HCT116 (cell line): ENCODE results near the gene OTOGL.

Experiments used
- JUND ChIP-seq: IDR thresholded peaks from 2 replicates; pipeline ENCODE4 v1.6.1; 2012
- POLR2A ChIP-seq: IDR thresholded peaks from 2 replicates; pipeline ENCODE4 v1.7.0; 2011; ENCODE audit warnings: borderline replicate concordance; ENCODE audit not compliant: insufficient read depth, insufficient read length; ENCODE audit errors: extremely low read depth
- POLR2AphosphoS5 ChIP-seq: IDR thresholded peaks from 2 replicates; pipeline ENCODE4 v1.6.1; 2011; ENCODE audit warnings: mild to moderate bottlenecking, low read depth, low read length, moderate library complexity
- SIN3A ChIP-seq: IDR thresholded peaks from 2 replicates; pipeline ENCODE4 v1.6.1; 2012; ENCODE audit warnings: low read depth
- ZFX ChIP-seq: fragments of 450-650 bp; IDR thresholded peaks from 2 replicates; pipeline ENCODE4 v1.6.1; 2017
- TF ChIP-seq, protein P1 (sequence below), 3 experiments: fragments of 200-600 bp in 1 of 3; sonication (generic) in 1 of 3; IDR thresholded peaks in 2 of 3; conservative IDR thresholded peaks in 1 of 3; 2 replicates each; pipeline ENCODE4 v1.5.1; 2012 to 2017; ENCODE audit warnings: low read depth in 2 of 3, low read length in 2 of 3, antibody characterized with exemption in 1 of 3, borderline replicate concordance in 1 of 3, control low read depth in 1 of 3, mild to moderate bottlenecking in 1 of 3, mixed read lengths in 1 of 3, mixed run types in 1 of 3, moderate library complexity in 1 of 3; ENCODE audit not compliant: insufficient read depth in 1 of 3
- TF ChIP-seq, protein P2 (sequence below): IDR thresholded peaks from 2 replicates; pipeline ENCODE4 v1.6.1; 2012

DNA sequence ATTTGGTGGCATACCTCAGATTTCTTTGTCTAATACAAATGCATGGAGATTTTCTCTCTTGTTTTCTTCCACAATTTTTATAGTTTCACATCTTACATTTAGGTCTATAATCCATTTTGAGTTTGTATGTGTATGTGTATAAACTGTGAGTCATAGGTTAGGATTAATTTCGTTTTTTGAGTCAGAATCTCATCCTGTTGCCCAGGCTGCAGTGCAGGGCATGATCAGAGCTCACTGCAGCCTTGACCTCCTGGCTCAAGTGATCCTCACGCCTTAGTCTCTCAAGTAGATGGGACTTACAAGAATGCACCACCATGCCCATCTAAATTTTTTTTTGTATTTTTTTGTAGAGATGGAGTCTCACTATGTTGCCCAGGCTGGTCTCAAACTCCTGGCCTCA lies 71.6 kb downstream of the OTOGL start:
- TF ChIP-seq, protein P1, sequence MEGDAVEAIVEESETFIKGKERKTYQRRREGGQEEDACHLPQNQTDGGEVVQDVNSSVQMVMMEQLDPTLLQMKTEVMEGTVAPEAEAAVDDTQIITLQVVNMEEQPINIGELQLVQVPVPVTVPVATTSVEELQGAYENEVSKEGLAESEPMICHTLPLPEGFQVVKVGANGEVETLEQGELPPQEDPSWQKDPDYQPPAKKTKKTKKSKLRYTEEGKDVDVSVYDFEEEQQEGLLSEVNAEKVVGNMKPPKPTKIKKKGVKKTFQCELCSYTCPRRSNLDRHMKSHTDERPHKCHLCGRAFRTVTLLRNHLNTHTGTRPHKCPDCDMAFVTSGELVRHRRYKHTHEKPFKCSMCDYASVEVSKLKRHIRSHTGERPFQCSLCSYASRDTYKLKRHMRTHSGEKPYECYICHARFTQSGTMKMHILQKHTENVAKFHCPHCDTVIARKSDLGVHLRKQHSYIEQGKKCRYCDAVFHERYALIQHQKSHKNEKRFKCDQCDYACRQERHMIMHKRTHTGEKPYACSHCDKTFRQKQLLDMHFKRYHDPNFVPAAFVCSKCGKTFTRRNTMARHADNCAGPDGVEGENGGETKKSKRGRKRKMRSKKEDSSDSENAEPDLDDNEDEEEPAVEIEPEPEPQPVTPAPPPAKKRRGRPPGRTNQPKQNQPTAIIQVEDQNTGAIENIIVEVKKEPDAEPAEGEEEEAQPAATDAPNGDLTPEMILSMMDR (IDR thresholded peaks at IDR 0.05 in 2 of 3, conservative IDR thresholded peaks at IDR 0.05 in 1 of 3; ENCODE audit: borderline replicate concordance in 1 of 3, insufficient read depth in 1 of 3, low read depth in 2 of 3, low read length in 2 of 3): no peak
- TF ChIP-seq JUND (no peak), POLR2A (no peak), ZFX (no peak), POLR2AphosphoS5 (no peak), SIN3A (no peak)
- TF ChIP-seq, protein P2, sequence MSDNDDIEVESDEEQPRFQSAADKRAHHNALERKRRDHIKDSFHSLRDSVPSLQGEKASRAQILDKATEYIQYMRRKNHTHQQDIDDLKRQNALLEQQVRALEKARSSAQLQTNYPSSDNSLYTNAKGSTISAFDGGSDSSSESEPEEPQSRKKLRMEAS: no peak
